Endothelial cell of umbilical vein (primary cell): ENCODE results near the gene LARP1.

ENCODE experiments used
- CTCF ChIP-seq, 2 donors: IDR thresholded peaks; 1 replicate in 1 of 2; 2 replicates in 1 of 2; pipeline ENCODE4 v1.5.1; 2011; ENCODE audit warnings: low read length in 2 of 2, mild to moderate bottlenecking in 2 of 2, moderate library complexity in 2 of 2, control low read depth in 1 of 2, inconsistent platforms in 1 of 2, low read depth in 1 of 2; ENCODE audit not compliant: insufficient read depth in 1 of 2; ENCODE audit errors: extremely low read depth in 1 of 2
- EZH2 ChIP-seq: IDR thresholded peaks from 2 replicates; pipeline ENCODE4 v1.6.1; 2012; ENCODE audit warnings: borderline replicate concordance, low read depth, mild to moderate bottlenecking, moderate library complexity, low read length, inconsistent platforms; ENCODE audit not compliant: severe bottlenecking
- POLR2A ChIP-seq: IDR thresholded peaks from 2 replicates; pipeline ENCODE4 v1.6.1; 2012; ENCODE audit warnings: low read depth, mild to moderate bottlenecking, control low read depth, low read length
- POLR2AphosphoS5 ChIP-seq: IDR thresholded peaks from 2 replicates; pipeline ENCODE4 v1.6.1; 2012; ENCODE audit warnings: low read depth, mild to moderate bottlenecking, control low read depth, low read length, moderate library complexity; ENCODE audit not compliant: insufficient read depth

GRCh38 chr5:154771383-154771901 lies 16.3 kb downstream of the LARP1 start:
- no peak for TF ChIP-seq CTCF (IDR thresholded peaks at IDR 0.05; ENCODE audit: extremely low read depth in 1 of 2, insufficient read depth in 1 of 2, low read depth in 1 of 2, low read length in 2 of 2)
- TF ChIP-seq POLR2AphosphoS5: no peak
- no peak for TF ChIP-seq POLR2A
- TF ChIP-seq EZH2: no peak
